ACHN (cell line): ENCODE results near the gene MRGPRF.
"Not testable (repeated sequence)": the region's sequence is repeated elsewhere in the genome, so short reads cannot be mapped to it uniquely, and the experiment has no call there.

Experiments
- DNase-seq: peaks from one replicate; pipeline ENCODE4 v3.0.0-alpha.2; 2015
- in situ Hi-C: cut with HindIII; loops from 2 replicates; pipeline ENCODE4 v1.10.0; 2017; ENCODE audit warnings: low sequenced_read_pairs, low pct_ligation_motif_present, low pct_unique_long_range_greater_than_20kb

MRGPRF gene

DNA sequence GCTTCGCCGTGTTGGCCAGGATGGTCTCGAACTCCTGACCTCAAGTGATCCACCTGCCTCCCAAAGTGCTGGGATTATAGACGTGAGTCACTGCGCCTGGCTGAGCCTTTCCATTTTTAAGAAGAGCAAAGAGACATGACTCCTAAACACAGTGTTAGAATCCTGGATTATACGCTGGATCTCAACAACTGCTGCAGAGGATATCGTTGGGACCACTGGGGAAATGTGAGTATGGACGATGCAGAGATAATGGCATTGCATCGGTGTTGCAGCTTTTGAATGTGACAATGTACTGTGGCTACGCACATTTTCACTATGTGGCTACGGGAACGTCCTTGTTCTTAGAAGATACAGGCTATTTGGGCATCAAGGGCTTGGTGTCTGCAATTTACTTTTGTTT, 6.2 kb downstream of the MRGPRF start:
- in situ Hi-C loops = no loop called here
- no peak for DNase-seq

DNA sequence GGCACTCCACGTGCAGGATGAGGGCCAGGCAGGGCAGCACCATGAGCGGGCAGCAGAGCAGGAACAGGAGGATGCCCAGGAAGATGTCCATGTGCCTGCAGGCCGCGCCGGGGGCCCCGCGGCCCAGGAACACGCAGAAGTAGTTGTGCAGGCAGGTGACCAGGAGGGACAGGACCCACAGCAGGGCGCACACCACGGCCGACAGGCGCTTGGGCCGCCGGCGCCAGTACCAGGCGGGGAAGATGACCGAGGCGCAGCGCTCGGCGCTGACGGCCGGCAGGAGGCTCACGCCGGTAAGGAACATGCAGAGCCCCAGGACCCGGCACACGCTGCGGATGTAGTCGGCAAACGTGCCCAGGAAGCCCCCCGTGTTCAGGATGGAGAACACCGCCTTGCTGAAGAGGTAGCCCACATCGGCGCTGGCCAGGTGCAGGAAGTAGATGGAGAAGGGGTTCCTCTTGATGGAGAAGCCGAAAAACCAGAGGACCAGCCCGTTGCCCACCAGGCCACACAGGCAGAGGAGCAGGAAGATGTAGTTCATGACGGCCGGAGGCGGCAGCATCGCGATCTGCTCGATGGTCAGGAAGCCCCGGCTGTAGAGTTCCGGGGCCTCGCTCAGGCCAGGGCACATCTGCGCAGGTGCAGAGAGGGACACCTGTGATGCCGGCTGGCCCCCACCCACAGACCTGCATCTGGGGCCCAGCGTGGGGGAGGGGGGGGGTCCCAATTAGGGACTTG, 7.2 kb downstream of the MRGPRF start:
- DNase-seq = no peak
- in situ Hi-C loops = no loop called here

DNA sequence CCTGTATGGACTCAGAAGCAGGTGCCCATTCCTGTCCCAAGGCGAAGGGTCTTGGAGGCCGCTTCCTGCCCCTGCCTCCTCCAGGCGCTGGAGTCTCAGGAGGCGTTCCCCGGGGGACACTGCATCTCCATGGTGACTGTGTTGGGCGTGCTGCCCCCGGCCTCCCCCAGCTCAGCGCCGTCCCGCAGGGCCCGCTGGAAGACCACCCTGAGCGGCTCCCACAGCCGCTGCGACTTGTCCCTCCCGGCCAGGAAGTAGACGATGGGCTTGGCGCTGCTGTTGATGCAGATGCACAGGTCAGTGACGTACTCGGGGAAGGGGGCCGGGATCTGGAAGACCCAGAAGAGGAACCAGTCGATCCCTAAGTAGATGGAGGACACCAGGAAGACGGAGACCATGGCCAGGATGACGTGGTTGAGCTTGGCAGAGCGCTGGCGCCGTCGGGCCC, 7.8 kb downstream of the MRGPRF start:
- in situ Hi-C loops = no loop called here
- DNase-seq = no peak

DNA sequence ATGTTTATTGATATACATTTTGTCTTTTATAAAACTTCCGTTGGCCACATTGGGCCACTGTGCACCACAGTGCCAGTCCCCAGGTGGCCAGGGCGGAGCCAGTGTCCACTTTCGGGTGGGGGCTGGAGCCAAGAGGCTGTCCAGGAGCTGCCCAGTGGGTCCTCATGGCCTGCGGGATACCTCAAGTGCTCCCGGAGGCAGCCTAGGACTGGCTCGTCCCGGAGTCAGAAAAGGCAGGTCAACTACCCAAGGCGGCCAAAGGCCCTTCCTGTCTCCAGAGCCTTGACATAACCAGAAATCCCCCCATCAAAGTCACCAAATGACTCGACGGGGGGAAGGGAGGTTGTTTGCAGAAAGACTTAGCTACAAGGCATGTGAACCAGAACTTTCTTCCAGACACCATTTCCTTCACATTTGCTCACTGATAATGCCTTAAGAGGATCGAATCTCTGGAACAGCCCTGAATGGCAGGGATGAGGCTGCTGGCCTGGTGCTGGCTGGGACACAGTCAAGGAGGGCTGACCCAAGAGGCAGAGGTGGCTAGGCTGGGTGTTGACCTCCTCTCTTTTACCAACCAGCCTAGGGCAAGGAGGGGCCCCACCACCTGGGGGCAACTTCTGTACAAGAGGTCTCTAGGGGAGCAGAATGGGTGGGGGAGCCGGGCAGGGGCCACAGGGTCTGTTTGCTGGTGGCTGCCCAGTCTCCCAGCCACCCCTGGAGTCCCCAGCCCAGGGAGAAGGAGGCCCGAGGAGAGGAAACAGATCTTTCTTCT, 8.4 kb downstream of the MRGPRF start:
- in situ Hi-C loops = no loop called here
- DNase-seq = no peak

DNA sequence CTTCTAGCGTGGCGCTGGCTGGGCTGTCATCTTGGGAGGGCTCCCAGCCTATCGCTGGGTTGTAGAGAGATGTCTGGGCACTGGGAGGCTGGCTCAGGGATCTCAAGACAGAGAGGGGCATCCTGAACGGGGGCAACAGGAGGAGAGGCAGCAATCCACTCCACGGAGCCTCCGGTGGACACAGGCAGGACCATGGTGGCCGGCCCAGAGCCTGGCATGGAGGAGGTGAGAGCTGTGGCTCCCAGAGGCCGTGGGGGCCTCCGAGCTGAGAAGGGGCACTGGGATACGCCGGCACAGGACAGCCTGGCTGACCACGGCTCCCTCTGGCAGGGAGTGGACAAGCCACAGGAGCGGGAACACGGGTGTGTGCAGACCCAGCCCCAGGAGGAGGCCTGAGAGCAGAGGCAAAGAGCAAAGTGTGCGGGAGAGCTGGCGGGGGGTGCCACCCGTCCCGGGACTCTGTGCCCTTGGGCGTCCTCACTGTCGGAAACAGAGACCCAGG, 9.1 kb downstream of the MRGPRF start:
- in situ Hi-C loops = no loop called here

DNA sequence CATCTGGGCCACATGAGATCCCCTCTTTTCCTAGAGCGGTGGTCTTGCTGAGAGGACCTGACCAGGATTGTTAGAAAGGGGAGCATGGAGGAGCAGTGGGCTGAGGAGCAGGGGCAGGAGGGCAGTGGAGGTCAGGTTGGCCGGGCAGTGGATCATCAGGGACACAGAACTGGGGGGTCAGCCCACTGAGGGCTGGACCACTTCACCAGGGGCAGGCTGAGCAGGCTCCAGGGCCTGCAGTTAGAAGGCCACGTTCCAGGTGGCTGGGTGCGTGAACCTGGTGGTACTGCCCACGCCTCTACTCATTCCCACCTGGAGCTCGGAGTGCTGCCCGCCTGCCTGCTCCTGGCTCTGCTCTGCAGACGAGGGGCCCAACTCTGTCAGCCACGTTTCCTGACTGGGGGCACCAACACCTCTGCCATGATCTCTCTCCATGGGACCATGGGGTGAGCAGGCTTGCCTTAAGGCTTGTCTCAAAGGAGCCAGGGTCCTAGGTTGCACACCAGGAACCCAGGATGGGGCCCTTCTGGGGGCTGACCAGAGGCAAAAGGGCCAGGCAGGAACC, 9.7 kb downstream of the MRGPRF start:
- in situ Hi-C loops = no loop called here

More for the DNA sequence above, 9.1 kb downstream of the MRGPRF start:
- DNase-seq = no peak

DNA sequence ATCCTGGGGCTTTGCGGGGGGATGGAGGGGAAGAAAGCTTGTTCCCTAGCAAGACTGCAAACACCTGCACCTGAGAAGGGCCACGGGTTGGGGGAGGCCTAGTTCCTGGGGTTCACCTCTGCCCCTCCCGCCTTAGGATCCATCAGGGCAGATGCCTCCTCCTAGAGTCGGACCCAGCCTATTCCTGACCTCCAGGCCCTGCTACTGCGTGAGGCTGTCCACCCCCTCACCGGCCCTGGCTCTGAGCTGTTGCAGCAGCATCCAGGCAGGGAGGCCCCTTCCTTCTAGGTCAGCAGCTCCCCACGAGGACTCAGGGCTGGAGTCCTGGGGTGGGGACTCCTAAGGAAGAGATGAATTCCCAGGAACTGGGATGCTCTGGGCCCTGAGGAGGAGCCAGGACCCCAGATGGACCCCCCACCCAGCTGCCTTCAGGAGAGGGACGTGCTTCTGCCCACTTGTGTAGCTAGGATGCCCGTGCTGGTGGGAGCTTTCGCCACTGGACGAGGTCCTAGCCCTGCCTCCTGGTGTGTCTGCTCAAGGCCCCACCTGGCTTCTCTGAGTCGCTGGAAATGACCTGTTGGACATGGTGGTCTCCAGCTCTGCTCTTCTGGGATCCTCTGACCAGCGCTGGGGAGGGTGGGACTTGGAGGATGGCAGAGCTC, 10.3 kb downstream of the MRGPRF start:
- in situ Hi-C loops = no loop called here
- no peak for DNase-seq

More for the DNA sequence above, 9.7 kb downstream of the MRGPRF start:
- no peak for DNase-seq

DNA sequence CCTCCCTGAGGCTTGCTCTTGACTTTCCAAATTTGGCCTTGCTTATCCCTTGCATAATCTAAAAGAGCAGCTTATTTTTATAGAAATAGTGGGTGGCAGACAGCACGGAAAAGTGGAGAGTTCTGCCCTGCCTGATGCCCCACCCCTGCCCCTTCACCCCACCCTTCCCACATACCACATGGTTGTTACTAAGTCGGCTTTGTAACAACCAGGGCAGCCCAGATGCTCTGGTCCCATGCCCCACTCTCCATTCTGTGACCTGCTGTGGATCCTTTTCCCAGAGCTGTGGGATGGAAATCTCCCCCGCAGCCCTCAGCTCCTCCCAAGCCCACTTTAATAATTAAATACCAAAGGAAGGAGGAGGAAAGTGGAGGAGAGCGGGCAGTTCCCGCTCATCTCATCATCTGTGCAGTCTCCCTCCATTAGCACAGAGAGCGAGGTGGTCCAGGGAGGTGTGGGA, 10.9 kb downstream of the MRGPRF start:
- in situ Hi-C loops = no loop called here
- no peak for DNase-seq

DNA sequence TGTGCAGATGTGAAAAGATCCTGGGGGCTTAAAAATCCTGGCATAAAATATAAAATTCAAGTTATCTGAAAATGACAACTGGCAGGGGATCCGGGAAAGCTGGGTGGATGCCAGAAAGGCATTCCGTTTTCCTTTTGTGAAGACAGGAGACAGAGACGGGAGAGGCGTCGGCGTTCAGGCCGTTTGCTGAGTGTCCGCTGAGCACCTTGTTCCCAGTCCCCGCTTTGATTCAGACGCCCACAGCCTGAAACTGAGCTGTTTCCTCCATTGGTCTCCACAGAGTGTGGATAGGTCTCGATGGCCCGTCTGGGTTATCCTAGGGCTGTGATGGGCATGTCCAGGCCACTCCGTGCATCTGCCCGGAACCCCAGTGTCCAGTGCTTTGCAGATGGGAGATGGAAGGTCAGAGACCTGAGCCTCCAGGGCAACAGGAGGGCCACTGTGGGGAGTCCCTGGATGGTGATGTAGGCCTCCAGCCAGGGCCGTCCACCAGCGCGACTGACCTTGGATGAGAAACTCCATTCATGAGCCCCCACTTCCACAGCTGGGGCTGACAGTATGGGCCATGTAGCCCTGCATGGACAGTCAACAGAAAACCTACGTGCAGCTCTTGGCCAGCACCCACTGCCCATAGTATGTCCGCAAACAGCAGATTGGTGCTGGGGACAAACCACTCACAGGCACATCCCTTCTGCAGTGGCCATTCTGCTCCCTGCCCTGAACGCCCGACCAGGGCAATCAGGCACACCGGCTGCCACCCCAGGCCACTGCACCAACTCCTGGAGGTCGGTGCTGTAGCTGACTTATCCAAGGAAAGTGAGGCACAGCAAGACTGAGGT, 11.6 kb downstream of the MRGPRF start:
- in situ Hi-C loops = no loop called here
- DNase-seq = no peak

DNA sequence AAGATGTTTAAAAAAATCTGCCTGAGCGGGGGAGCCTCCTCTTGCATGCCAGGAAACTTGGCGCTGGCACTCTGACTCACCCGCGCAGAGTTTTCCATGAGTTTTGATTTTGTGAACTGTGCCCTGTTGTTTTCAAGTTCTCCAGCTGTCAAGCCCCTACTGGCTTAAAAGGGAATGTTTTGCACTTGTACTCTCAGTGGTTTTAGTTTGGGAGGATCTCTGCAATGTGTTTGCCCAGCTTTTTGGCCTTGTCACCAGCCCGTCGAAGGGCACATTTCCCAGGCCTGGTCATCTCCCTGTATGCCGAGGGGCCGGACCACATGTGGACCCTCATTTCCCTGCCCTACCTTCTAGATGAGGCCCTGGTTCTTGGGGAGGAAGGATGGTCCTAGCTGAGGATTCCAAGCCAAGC, 12.2 kb downstream of the MRGPRF start:
- peak; percentile 36 for DNase-seq
- in situ Hi-C loops = no loop called here

DNA sequence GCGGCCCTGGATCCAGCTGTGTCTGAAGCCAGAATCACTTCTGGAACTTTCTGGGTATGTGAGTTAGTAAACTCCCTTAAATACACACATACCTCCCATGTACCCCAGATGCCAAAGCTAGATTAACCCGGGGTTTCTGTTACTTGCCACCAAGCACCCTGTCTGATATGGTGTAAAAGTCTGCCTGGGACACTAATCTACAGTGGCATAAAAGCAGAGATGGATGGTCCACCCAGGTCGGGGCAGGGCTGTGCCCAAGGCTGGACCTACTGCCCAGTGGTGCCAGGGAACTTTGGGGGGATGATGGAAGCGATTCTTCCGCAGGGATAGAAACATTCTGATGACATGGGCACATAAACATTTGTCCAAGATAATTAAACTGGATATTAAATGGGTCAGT, 12.7 kb downstream of the MRGPRF start:
- DNase-seq = no peak
- in situ Hi-C loops = no loop called here

DNA sequence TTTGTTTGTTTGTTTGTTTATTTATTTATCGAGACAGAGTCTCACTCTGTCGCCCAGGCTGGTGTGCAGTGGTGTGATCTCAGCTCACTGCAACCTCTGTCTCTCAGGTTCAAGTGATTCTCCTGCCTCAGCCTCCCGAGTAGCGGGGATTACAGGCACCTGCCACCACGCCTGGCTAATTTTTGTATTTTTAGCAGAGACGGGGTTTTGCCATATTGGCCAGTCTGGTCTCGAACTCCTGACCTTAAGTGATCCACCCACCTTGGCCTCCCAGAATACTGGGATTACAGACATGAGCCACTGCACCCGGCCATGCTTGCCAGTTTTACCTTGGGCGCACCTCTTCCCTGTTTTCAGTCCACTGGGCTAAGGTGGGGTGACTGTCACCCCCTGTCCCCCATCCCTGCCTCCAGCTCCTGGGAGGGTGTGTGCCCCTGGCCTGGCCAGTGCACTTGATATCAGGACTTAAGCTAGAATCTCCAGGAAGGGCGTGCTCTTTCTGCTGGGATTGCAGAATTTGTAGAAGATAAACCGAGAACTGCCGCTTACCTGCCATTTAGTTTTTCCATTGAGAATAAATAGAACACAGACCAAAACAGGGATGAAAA, 13.2 kb downstream of the MRGPRF start:
- in situ Hi-C loops, DNase-seq: not testable (repeated sequence)

DNA sequence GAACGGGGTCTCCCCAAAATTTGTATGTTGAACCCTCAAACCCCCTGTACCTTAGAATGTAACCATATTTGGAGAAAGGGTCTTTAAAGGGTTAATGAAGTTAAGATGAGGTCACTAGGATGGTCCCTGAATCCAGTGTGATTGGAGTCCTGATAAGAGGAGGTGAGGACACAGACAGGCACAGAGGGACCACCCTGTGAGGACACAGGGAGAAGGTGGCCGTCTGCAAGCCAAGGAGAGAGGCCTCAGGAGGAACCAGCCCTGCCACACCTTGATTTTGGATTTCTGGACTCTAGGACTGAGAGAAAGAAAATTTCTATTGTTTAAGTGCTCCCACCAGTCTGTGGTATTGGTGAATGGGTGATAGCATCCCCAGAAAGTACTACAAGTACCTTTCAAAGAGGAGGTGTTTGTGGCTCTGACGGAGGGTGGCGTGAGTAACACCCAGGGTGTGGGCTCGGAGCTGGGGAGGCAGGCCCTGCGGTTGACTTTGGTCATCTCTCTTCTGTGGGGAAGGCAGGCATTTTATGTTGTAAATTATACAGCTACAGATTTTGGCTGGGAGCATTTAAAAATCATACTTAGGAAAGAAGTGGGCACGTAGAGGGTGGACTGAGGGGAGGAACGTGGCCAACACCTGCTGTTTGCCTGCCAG, 13.8 kb downstream of the MRGPRF start:
- in situ Hi-C loops = no loop called here
- no peak for DNase-seq

DNA sequence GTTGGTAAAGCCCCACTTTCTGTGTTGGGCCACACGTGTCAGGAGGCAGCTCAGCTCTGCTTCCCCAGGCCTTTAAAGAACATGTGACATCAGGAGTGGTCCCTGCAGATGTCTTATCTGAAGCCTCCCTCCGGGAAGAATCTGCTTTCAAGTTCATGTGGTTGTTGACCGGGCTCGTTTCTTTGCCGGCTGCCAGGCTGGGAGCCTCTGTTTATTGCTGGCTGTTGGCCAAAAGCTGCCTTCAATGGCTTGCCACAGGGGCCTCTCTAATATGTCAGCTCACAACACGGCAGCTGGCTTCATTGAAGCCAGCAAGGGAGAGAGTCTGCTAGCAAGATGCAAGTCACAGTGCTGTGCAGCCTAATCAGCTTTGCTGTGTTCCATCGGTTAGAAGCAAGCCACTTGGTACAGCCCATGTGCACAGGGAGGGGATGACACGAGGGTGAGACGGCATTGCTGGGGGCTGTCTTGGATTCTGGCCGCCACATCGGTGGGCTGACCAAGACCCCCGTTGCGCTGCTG, 14.6 kb downstream of the MRGPRF start:
- no peak for DNase-seq

DNA sequence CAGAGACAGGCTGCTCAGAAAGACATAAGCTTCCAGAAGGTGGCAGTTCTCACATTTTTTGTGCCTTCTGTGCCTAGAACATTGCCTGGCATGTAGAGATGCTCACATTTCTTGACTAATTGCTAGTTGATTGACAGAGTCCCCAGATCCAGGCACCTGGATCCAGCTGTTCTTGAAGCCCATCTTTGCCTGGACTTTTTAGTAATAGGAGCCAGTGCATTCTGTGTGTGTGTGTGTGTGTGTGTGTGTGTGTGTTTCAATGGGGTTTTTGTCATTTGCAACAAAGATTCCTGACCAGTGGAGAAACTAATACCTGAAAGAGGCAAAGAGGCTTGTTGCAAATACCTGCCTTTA, 15.1 kb downstream of the MRGPRF start:
- no peak for DNase-seq
- in situ Hi-C loops = no loop called here

More for the DNA sequence above, 14.6 kb downstream of the MRGPRF start:
- in situ Hi-C loops = no loop called here

DNA sequence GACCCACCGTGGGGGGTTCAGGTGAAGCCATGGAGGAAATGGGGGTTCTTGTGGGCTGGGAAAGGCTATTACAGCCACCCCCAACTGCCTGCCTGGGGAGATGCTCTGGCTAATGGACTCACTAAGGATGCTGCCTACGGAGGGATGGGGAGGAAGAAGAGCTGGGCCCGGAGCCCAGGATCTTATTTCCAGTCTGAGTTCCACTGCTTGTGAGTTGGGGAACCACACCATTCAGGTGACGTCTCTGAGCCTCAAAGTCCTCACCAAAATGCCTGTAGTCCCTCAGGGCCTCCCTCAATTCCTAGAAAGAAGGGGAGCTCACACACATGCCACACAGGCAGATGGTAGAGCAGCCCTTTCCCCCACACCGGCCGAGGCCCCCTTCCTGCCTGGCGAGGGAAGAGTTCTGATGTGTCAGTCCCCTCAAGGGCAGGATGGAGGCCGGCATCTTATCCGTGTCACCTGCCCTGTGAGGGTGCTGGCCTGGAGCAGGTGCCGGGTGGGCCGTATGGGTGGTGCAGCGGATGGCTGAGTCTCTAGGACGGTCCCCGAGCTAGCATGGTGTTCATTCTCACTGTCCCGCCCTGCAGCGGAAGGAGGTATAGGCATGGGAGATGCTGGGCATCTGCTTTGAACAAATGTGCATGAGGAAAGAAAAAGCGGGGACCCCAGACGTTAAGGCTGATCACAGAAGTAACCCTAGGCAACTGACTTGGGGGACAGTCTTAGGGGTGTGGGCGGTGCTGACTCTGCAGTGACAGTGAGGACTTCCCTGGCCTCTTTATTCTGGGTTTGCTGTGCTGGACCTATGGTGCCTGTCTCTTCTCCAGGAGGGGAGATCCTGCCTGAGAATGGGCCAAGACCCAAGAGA, 15.7 kb downstream of the MRGPRF start:
- in situ Hi-C loops = no loop called here
- DNase-seq = no peak
